ENCODE measurements around the gene TBCB.
"Not testable (repeated sequence)": the region's sequence is repeated elsewhere in the genome, so short reads cannot be mapped to it uniquely, and the experiment has no call there.

TBCB gene

DNA sequence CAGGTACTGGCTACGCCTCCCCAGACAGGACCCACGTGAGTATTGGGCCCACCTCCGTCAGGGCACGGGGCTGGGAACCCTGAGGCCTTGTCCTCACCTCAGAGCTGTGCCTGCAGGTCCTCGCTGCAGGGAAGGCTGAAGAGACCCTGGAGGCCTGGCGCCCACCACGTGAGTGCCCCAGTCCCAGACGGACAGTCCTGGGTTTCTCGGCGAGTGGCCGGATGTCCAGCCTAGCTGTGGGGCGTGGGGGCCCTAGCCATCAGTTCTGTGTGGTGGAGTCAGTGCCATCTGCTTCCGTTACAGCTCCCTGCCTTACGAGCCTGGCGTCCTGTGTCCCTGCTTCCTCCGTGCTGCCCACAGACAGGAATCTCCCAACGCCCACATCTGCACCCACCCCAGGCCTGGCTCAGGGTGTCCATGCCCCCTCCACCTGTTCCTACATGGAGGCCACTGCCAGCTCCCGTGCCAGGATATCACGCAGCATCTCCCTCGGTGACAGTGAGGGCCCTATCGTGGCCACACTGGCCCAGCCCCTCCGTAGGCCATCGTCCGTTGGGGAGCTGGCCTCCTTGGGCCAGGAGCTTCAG is 12.1 kb upstream of the TBCB start:
- DNase-seq, result no peak

DNA sequence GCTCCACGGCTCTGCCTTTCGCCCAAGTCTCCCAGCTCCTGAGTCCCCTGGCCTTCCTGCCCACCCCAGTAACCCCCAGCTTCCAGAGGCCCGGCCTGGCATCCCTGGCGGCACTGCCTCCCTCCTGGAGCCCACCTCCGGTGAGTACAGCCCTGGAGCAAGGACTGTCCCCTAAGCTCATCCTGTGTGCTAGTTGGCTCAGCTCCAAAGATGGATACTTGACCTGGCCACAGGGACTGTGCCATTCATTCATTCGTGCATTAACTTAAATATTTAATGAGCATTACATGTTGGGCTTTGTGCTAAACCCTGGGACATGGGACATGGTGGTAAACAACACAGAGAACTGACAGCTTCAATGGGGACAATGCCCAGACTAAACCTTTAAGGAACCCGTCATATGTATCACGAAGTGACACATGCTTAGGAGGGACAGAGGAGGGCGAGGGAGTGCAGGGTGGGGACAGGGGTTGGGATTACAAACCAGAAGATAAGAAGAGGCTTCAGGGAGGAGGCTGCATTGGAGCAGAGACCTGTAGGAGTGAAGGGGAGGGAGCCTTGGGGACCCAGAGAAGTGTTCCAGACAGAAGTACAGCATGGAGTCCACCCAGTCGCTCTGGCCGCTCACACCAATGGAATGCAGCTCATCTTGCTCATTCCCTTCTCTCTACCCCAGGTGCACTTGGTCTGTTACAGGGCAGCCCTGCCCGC is 11.3 kb upstream of the TBCB start:
- DNase-seq, result no peak

DNA sequence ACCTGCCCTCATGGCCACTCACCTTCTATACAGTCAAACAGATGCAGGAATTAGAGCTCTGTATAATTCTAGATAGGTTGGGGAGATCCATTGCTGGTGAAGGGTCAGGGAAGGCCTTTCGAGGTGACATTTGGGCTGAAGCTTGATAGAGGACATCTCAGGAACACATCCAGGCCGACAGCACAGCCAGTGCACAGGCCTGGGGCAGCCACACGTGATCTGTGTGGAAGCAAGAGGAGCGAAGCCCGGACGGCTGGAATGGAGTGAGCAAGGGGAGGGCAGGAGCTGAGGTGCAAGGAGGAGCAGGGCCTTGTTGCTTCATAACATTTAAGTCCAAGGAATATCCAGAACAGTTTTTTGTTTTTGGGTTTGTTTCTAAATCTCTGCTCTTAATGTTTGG is 8.8 kb upstream of the TBCB start:
- DNase-seq, result no peak

GRCh38 chr19:36106991-36107390 is 8.3 kb upstream of the TBCB start:
- DNase-seq, result no peak

GRCh38 chr19:36108684-36109083 is 6.6 kb upstream of the TBCB start:
- DNase-seq, result no peak

DNA sequence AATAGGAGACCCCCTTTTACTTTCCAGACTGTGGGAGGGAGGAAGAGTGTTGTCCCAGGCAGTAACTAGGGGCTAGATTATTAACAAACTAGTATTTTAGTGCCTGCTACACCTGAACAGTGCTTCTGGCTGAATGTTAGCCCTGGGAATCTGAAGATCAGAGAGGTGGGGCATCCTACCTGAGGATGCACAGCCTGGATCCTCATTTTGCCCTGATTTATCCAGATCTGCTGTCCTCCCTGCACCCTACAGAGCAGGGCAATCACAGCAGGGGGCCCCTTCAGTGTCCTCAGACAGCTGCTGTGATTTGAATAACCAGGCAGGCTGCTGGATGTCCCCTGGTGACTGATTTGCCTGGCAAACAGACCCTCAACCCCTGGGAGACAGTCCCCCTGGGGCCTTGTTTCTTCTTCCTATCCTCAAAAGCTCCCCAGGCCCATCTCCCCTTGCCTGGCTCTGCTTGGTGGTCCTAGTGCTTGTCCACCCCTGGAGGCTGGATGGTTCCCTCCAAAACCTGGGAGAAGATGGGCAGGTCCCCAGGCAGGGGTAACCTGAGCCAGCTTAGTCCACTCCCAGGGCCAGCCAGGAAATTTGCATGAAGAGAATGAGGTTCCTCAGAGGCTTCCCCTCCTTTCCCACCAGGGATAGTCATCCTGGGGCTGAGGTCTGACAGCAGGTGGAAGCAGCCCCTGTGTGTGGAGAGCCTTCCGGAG is 4.6 kb upstream of the TBCB start, which contains the start of gene OVOL3:
OVOL3 (plus strand) TSS at position 657 of the 713 bp plus-strand sequence. CDS start 60 bp downstream, outside the sequence.
- no peak for DNase-seq

GRCh38 chr19:36111200-36111539 is 4.1 kb upstream of the TBCB start:
- no peak for DNase-seq

DNA sequence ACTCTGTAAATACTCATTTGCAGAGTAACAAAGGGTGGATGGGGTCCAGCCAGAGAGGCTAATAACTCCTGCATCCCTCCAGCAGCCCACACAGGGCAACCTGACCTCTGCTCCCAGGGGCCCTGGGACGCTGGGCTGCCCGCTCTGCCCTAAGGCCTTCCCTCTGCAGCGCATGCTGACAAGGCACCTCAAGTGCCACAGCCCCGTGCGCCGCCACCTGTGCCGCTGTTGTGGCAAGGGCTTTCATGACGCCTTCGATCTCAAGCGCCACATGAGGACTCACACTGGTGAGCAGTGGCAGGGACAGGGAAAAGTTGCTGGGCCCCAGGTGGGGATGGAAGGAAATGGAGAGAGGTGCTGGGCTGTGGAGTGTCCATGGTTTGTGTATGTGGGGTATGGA is 2.6 kb upstream of the TBCB start:
- no peak for DNase-seq

DNA sequence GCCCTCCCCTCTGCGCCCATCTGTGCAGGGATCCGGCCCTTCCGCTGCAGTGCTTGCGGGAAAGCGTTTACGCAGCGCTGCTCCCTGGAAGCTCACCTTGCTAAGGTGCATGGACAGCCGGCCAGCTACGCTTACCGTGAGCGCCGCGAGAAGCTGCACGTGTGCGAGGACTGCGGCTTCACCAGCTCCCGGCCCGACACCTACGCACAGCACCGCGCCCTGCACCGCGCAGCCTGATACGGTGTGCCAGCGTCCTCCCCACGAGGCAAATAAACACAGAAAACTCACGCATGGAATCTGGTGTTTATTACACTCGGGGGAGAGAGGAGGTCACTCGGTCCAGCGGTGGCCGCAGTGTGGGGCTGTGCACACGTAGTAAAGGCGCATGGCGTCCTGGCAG is 1.8 kb upstream of the TBCB start:
- DNase-seq, result no peak

DNA sequence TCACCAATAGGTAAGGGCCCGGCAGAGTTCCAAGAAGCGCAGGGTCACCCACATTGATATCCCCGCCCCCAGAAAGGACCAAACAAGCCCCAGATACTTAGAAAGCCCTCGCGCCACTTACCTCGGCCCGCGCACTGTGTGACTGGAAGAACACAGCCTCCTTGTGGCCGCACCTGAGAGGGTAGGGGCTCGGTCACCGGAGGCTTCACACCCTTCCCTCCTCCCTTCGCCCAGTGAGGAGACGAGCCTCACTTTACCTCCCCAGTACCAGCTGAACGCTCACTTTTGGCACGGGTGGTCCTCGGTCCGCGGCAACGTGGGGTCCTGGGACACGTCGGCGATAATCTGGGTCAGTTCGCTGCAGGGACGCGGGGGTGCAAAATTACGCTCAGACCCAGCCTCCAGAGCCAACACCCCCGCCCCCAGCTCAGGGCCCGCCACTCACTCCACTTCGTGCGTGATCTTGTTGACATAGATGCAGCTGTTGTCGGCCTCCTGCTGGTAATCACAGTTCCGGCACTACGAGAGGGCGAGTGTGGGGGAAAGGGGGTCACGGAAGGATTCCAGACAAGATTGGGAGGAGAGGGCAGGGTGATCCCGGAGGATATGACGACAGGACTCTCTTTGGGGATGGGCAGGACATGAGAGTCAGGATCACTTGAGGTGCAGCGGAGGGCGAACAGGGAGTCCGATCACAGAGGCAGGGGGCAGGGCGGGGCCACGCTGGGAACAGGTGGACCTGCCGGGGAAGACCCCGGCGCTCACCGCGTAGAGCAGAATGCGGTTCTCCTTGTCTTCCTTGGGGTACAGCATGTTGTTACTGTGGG is 1.2 kb upstream of the TBCB start:
- DNase-seq, result peak; percentile 6

DNA sequence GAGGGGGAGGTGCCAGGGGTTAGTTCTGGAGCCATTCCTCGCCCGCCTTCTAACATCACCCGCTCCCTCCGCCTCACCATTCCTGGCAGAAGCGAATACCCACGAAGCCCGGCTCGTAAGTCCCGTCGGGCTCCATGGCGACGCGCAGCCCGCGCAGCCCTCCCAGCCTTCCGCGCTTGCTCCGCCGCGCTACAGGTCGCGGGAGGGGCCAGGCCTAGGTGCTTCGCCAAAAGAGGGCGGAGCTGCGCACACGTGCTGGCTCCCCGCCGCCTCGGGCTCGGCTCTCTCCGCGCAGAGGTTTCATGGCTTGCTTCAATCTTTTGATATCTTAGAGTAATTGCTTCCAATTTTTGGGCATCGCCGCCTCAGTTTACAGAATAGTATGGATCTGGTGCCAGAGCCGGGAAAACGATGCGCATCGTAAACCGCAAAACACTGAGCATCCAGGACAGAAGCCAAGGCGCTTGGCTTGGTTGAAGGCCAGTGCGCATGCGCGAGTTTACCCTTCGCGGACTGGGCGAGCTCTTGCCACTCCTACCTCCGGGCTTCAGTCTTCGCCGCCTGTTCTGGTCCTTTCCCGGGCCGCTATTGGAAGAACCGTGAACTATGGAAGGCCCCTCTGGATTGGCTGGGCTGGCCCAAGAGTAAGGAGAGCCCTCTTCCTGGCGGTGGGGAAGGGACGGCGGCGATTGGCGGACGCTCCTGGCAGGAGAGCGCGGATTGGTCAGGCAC is 381 bp upstream of the TBCB start, which contains the start of gene POLR2I:
POLR2I (minus strand) TSS at position 155 of the 732 bp plus-strand sequence; CDS start at position 136, 19 bp downstream.
- DNase-seq, result peak; percentile 99

DNA sequence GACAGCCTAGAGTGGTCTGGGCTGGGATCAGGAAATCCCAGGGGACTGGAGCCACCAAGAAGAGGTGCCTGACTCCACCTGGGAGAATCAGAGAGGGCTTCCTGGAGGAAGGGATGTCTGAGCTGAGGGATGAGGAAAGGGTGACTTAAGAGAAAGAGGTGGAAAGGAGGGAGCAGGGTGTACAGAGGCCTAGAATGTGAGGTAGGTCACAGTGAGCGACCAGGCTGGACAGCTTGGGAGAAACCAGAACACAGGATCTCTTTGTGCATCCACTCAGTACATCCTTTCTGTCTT is 1.0 kb downstream of the TBCB start:
- DNase-seq, result no peak

DNA sequence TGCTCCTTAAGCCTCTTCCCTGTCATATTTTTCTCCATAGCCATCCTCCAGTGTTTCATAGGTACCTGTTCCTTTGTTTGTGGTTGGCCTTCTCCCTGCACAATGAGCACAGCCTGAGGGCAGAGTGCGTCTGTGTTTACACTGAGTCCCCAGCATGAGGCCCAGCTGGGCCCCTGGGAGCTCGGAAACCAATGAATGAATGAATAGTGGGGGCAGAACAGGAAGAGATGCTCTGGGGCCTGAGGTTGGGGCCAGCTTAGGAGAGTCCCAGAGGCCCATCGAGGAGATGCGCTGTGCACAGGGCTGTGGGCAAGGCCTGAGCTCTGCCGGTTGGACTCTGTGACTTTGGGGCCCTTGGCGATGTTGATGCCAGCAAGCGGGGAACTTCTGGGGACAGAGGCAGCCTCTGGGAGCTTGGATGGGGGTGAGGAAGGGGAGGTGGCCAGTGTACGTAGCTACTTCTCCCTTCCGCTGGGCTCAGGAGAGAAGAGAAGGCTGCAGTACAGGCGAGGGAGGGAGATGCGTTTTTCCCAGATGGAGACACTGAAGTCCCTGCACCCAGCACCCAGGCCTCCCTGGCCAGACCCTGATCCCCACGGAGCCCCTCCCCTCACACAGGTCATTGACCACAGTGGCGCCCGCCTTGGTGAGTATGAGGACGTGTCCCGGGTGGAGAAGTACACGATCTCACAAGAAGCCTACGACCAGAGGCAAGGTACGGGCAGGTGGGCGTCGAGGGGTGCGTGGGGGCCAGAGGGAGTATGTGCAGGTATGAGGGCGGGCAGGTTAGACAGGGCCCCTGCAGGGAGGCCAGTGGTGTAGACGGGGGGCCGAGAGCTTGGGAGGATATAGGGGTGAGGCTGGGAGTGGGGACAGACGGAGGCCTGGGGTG is 5.1 kb downstream of the TBCB start:
- DNase-seq, result no peak

DNA sequence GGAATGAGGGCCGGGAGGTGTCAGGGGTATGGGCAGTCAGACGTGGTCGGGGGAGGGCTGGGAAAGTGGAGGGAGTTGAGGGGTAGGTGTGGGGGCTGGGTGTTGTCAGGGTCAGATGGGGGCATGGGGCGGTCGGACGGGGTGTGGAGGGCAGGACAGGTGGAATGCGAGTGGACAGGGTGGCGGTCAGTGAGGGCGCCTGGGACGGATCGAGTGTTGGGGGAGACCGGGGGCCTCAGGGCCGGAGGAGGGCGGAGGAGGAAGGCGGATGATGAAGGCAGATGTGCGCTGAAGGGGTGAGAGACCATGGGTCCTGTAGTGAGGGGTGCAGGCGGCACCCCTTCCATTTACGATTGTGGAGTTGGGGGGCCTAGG is 5.7 kb downstream of the TBCB start:
- DNase-seq, result no peak

DNA sequence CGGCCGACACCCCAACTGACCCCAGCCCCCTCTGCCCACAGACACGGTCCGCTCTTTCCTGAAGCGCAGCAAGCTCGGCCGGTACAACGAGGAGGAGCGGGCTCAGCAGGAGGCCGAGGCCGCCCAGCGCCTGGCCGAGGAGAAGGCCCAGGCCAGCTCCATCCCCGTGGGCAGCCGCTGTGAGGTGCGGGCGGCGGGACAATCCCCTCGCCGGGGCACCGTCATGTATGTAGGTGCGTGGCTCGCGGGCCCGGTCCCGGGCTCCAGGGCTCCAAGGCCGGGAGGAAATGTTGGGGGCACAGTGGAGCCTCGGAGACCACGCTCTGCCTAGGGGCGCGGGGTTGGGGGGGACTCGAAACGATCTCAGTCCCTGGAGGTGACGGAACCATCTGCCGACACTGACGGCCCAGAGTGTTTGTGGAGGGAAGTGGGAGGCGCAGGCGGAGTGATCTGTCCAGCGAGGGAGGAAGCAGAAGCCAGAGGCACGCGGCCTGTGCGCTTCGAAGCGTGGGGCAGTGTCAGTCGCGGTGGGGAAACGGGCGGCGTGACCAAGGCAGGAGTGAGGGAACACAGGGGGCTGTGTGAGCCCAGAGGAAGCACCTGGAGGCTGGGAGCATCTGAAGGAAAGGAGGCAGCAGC is 6.3 kb downstream of the TBCB start:
- no peak for DNase-seq

DNA sequence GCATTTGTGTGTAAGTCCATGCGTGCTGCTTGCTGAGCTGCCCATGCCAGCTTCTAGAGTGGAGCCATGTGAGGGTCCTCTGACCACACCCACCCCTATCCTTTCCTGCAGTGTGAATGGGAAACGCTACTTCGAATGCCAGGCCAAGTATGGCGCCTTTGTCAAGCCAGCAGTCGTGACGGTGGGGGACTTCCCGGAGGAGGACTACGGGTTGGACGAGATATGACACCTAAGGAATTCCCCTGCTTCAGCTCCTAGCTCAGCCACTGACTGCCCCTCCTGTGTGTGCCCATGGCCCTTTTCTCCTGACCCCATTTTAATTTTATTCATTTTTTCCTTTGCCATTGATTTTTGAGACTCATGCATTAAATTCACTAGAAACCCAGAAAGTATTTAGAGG is 10.3 kb downstream of the TBCB start:
- DNase-seq, result no peak

DNA sequence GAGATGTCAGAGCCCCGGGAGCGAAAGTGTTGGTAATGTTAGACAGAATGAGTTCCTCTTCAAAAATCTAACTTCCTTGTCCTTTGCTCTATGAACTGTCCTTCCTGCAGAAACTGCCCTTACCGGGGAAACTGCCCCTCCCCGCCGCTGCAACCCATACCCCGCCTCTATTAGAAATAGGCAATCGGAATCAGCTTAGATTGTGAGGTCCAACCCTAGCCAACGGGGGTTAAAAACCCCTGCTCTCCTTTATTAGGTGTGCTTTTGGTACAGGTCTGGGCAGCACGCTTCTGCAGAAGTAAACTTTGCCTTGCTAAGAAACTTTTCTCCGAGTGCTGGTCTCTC is 13.1 kb downstream of the TBCB start:
- no peak for DNase-seq

DNA sequence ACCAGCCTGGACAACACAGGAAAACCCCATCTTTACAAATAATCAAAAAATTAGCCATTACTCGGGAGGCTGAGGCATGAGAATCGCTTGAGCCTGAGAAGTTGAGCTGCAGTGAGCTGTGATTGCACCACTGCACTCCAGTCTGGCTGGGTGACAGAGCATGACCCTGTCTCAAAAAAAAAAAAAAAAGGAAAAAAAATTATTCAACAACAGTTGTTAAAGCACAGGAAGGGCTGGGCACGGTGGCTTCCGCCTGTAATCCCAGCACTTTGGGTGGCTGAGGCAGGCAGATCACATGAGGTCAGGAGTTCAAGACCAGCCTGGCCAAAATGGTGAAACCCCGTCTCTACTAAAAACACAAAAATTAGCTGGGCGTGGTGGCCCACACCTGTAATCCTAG is 16.0 kb downstream of the TBCB start:
- DNase-seq, result not testable (repeated sequence)

GRCh38 chr19:36134867-36135266 is 19.6 kb downstream of the TBCB start:
- not testable (repeated sequence) for DNase-seq

- no peak for DNase-seq
Observed at GRCh38 chr19:36136964-36137686, 21.9 kb downstream of the TBCB start.

- no peak for DNase-seq
Observed at GRCh38 chr19:36139120-36139472, 23.8 kb downstream of the TBCB start.

Measured in T-helper 9 cell (primary cell).